K562 (cell line): ENCODE results near the gene LMLN. TPM values are rescaled to one million over a fixed set of nuclear protein-coding genes. Genes with fewer than 3 reads are reported as not detected.

ENCODE experiments used
- ATF1 ChIP-seq, 2 experiments: fragments of 450-650 bp in 1 of 2; IDR thresholded peaks; 2 replicates each; pipeline ENCODE4 v1.6.1; 2016; ENCODE audit warnings: missing compliant biosample characterization in 1 of 2, missing genetic modification characterization in 1 of 2
- CXXC5 ChIP-seq: fragments of 250-450 bp; sonication (Bioruptor Pico); IDR thresholded peaks from 2 replicates; pipeline ENCODE4 v1.8.0; 2022; ENCODE audit warnings: inconsistent platforms, mild to moderate bottlenecking, moderate library complexity
- GABPA ChIP-seq: fragments of 200-800 bp; sonication (Bioruptor generic); conservative IDR thresholded peaks from 2 replicates; pipeline ENCODE4 v1.6.1; 2016; ENCODE audit warnings: low read depth, missing genetic modification characterization, missing compliant biosample characterization
- MGA ChIP-seq: fragments of 450-650 bp; IDR thresholded peaks from 2 replicates; pipeline ENCODE4 v1.6.1; 2016; ENCODE audit warnings: mild to moderate bottlenecking, moderate library complexity
- POLR2A ChIP-seq: fragments of 450-650 bp; conservative IDR thresholded peaks from 2 replicates; pipeline ENCODE4 v1.6.1; 2016
- RBFOX2 ChIP-seq: fragments of 200-400 bp; formaldehyde crosslinking; IDR thresholded peaks from 2 replicates; pipeline ENCODE4 v1.6.1; 2017; ENCODE audit warnings: low read depth, mild to moderate bottlenecking, low read length, moderate library complexity
- RBM22 ChIP-seq: fragments of 200-400 bp; formaldehyde crosslinking; IDR thresholded peaks from 2 replicates; pipeline ENCODE4 v1.6.1; 2018; ENCODE audit warnings: low read length, low read depth; ENCODE audit not compliant: poor library complexity, severe bottlenecking
- RUNX1 ChIP-seq: sonication (generic); IDR thresholded peaks from 2 replicates; pipeline ENCODE4 v1.6.1; 2016; ENCODE audit warnings: antibody characterized with exemption, low read depth
- SMAD4 ChIP-seq: fragments of 250-450 bp; sonication (Bioruptor Pico); conservative IDR thresholded peaks from 2 replicates; pipeline ENCODE4 v1.8.0; 2021; ENCODE audit warnings: inconsistent platforms, mild to moderate bottlenecking, moderate library complexity
- SRSF1 ChIP-seq: fragments of 200-400 bp; formaldehyde crosslinking; IDR thresholded peaks from 2 replicates; pipeline ENCODE4 v1.6.1; 2017; ENCODE audit warnings: mild to moderate bottlenecking, low read depth, low read length, moderate library complexity
- TEAD4 ChIP-seq, 2 experiments: sonication (generic) in 1 of 2; formaldehyde crosslinking in 1 of 2; IDR thresholded peaks; 2 replicates each; pipeline versions ENCODE4 v1.6.1 to v1.8.0; 2012 to 2022; ENCODE audit warnings: borderline replicate concordance in 1 of 2, inconsistent platforms in 1 of 2, low read length in 1 of 2, mild to moderate bottlenecking in 1 of 2, missing genetic modification reagents in 1 of 2
- THRAP3 ChIP-seq: fragments of 450-650 bp; IDR thresholded peaks from 2 replicates; pipeline ENCODE4 v1.6.1; 2016; ENCODE audit warnings: mild to moderate bottlenecking, inconsistent platforms, borderline replicate concordance
- ZNF75A ChIP-seq: fragments of 450-650 bp; formaldehyde crosslinking; IDR thresholded peaks from 2 replicates; pipeline ENCODE4 v1.4.0; 2020; ENCODE audit warnings: mild to moderate bottlenecking
- polyA plus RNA-seq, 8 experiments: library from polyadenylated mRNA; depleted of rRNA in 4 of 8; stranded (reverse) in 5 of 8; unstranded in 3 of 8; fragments of >200 nt; fragmentation: Nextera tagmentation in 2 of 8; fragmentation: Illumina TruSeq in 1 of 8; extraction: Ambion mirVana in 2 of 8; extraction: Trizol in 1 of 8; gene quantifications; 2 replicates each; pipeline versions ENCODE4 v1.2.1 to v1.2.3, GENCODE V29; 2011 to 2014; ENCODE audit warnings: inconsistent platforms in 1 of 8, missing spikeins in 1 of 8
- total RNA-seq, 7 experiments: library from RNA; depleted of rRNA in 6 of 7; stranded (reverse); fragments of >200 nt in 6 of 7; fragmentation: Illumina TruSeq in 2 of 7; extraction: Trizol in 2 of 7; gene quantifications; 2 replicates each; pipeline versions ENCODE4 v1.2.1 to v1.2.3, GENCODE V29; 2011 to 2021; ENCODE audit warnings: low replicate concordance in 1 of 7
- TF ChIP-seq, protein P1 (sequence below): fragments of 250-450 bp; sonication (Bioruptor Pico); IDR thresholded peaks from 2 replicates; pipeline ENCODE4 v1.4.0; 2020; ENCODE audit warnings: mild to moderate bottlenecking, moderate library complexity

Gene LMLN
- total and polyA plus RNA-seq, 9 of the 15 experiments (the other 6 are each of a cell fraction or from before 2014, with no cell fraction given) = 2.2 to 15.9 (median 6.9) TPM

DNA sequence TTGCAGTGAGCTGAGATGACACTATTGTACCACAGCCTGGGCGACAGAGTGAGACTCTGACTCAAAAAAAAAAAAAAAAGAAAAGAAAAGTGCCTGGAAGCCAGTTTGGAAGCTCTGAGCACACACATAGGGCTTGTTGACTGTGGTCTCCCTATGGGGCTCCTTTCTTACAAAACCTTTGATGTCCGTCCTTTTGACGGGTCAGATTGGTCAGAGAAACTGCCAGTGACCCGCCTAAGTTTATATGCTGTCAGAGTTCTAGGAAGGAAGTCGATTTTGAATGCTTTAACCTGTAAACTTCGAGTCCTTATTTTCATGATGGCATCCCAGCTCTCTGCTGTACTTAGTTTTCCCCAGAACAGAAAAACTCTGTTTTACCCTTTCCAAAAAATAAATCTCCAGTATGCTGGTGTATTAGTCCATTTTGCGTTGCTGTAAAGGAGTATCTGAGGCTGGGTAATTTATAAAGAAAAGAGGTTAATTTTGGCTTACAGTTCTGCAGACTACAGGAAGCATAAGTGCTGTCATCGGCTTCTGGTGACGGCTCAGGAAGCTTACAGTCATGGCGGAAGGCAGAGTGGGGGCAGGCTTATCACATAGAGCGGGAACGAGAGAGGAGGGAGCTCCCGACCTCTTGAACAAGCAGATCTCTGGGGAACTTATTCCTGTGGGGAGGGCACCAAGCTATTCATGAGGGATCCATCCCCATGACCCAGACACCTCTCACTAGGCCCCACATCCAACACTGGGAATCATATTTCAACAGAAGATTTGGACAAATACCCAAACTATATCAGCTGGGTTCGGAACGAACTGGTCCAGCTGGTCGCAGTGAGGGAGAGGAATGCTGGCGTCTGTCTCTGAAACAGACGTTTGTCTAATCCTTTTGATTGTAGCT lies 72.3 kb downstream of the LMLN start (continued):
- TF ChIP-seq ZNF75A (CRISPR knock-in tag) = no peak
- TF ChIP-seq RBFOX2 = no peak
- TF ChIP-seq CXXC5 = peak; percentile 54; the same call in 1 of the 2 replicates
- TF ChIP-seq, protein P1, sequence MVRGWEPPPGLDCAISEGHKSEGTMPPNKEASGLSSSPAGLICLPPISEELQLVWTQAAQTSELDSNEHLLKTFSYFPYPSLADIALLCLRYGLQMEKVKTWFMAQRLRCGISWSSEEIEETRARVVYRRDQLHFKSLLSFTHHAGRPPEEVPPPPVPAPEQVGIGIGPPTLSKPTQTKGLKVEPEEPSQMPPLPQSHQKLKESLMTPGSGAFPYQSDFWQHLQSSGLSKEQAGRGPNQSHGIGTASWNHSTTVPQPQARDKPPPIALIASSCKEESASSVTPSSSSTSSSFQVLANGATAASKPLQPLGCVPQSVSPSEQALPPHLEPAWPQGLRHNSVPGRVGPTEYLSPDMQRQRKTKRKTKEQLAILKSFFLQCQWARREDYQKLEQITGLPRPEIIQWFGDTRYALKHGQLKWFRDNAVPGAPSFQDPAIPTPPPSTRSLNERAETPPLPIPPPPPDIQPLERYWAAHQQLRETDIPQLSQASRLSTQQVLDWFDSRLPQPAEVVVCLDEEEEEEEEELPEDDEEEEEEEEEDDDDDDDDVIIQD = no peak
- no peak for TF ChIP-seq THRAP3
- 0 out of 2 replicates have a peak, but pooled peaks have one; percentile 20 for TF ChIP-seq GABPA (tag)
- TF ChIP-seq MGA = peak; percentile 68
- 0 out of 2 replicates have a peak, but pooled peaks have one; percentile 37 for TF ChIP-seq POLR2A
- TF ChIP-seq SMAD4 (CRISPR knock-in tag) = peak; percentile 67
- TF ChIP-seq ATF1 (CRISPR knock-in tag; IDR thresholded peaks at IDR 0.05) = no peak
- peak; percentile 61; the same call in 1 of the 2 replicates for TF ChIP-seq ATF1 (tag; IDR thresholded peaks at IDR 0.05)
- TF ChIP-seq RBM22 = no peak
- peak; percentile 24; the same call in 1 of the 2 replicates for TF ChIP-seq TEAD4 (IDR thresholded peaks at IDR 0.05; ENCODE audit: low read length)
- no peak for TF ChIP-seq TEAD4 (CRISPR knock-in tag; IDR thresholded peaks at IDR 0.05; ENCODE audit: borderline replicate concordance)
- no peak for TF ChIP-seq SRSF1
- no peak for TF ChIP-seq RUNX1
